Measurements from ENCODE around the gene CPLANE2.

CPLANE2 gene

GRCh38 chr1:16254263-16254928 is 17.4 kb upstream of the CPLANE2 start:
- no peak for TF ChIP-seq EGR1 (IDR thresholded peaks at IDR 0.05)
- no peak for TF ChIP-seq TCF12 (IDR thresholded peaks at IDR 0.05; ENCODE audit: low read depth)
- TF ChIP-seq MAX (IDR thresholded peaks at IDR 0.05) = no peak
- no peak for TF ChIP-seq TAF1 (IDR thresholded peaks at IDR 0.05; ENCODE audit: low read depth)
- TF ChIP-seq FOXM1 (IDR thresholded peaks at IDR 0.05; ENCODE audit: borderline replicate concordance, low read depth) = no peak
- TF ChIP-seq TEAD4 (IDR thresholded peaks at IDR 0.05) = no peak
- TF ChIP-seq CEBPB (IDR thresholded peaks at IDR 0.05) = no peak
- TF ChIP-seq REST (IDR thresholded peaks at IDR 0.05; ENCODE audit: low read depth) = no peak
- no peak for TF ChIP-seq CREB1 (IDR thresholded peaks at IDR 0.05; ENCODE audit: low read depth)
- TF ChIP-seq ZBTB7A (IDR thresholded peaks at IDR 0.05; ENCODE audit: low read depth) = no peak
- no peak for TF ChIP-seq YY1 (IDR thresholded peaks at IDR 0.05; ENCODE audit: low read depth)
- no peak for TF ChIP-seq EP300 (IDR thresholded peaks at IDR 0.05; ENCODE audit: borderline replicate concordance)
- TF ChIP-seq RAD21 (IDR thresholded peaks at IDR 0.05; ENCODE audit: low read depth) = no peak
- no peak for TF ChIP-seq USF1 (IDR thresholded peaks at IDR 0.05)
- no peak for TF ChIP-seq NFIC (IDR thresholded peaks at IDR 0.05)

GRCh38 chr1:16253332-16253922 is 16.4 kb upstream of the CPLANE2 start:
- TF ChIP-seq CREB1 (IDR thresholded peaks at IDR 0.05; ENCODE audit: low read depth) = no peak
- TF ChIP-seq RAD21 (IDR thresholded peaks at IDR 0.05; ENCODE audit: low read depth) = no peak
- TF ChIP-seq USF1 (IDR thresholded peaks at IDR 0.05) = no peak
- no peak for TF ChIP-seq REST (IDR thresholded peaks at IDR 0.05; ENCODE audit: low read depth)
- no peak for TF ChIP-seq YY1 (IDR thresholded peaks at IDR 0.05; ENCODE audit: low read depth)
- no peak for TF ChIP-seq TAF1 (IDR thresholded peaks at IDR 0.05; ENCODE audit: low read depth)
- TF ChIP-seq MAX (IDR thresholded peaks at IDR 0.05) = no peak
- no peak for TF ChIP-seq TCF12 (IDR thresholded peaks at IDR 0.05; ENCODE audit: low read depth)
- TF ChIP-seq ZBTB7A (IDR thresholded peaks at IDR 0.05; ENCODE audit: low read depth) = no peak
- no peak for TF ChIP-seq TEAD4 (IDR thresholded peaks at IDR 0.05)
- TF ChIP-seq CEBPB (IDR thresholded peaks at IDR 0.05) = no peak
- TF ChIP-seq EGR1 (IDR thresholded peaks at IDR 0.05) = no peak
- no peak for TF ChIP-seq FOXM1 (IDR thresholded peaks at IDR 0.05; ENCODE audit: borderline replicate concordance, low read depth)
- no peak for TF ChIP-seq EP300 (IDR thresholded peaks at IDR 0.05; ENCODE audit: borderline replicate concordance)
- no peak for TF ChIP-seq NFIC (IDR thresholded peaks at IDR 0.05)

GRCh38 chr1:16252912-16253311 is 15.9 kb upstream of the CPLANE2 start:
- no peak for TF ChIP-seq EGR1 (IDR thresholded peaks at IDR 0.05)
- TF ChIP-seq REST (IDR thresholded peaks at IDR 0.05; ENCODE audit: low read depth) = no peak
- no peak for TF ChIP-seq TEAD4 (IDR thresholded peaks at IDR 0.05)
- no peak for TF ChIP-seq FOXM1 (IDR thresholded peaks at IDR 0.05; ENCODE audit: borderline replicate concordance, low read depth)
- no peak for TF ChIP-seq EP300 (IDR thresholded peaks at IDR 0.05; ENCODE audit: borderline replicate concordance)
- no peak for TF ChIP-seq TCF12 (IDR thresholded peaks at IDR 0.05; ENCODE audit: low read depth)
- no peak for TF ChIP-seq ZBTB7A (IDR thresholded peaks at IDR 0.05; ENCODE audit: low read depth)
- TF ChIP-seq CEBPB (IDR thresholded peaks at IDR 0.05) = no peak
- TF ChIP-seq TAF1 (IDR thresholded peaks at IDR 0.05; ENCODE audit: low read depth) = no peak
- TF ChIP-seq CREB1 (IDR thresholded peaks at IDR 0.05; ENCODE audit: low read depth) = no peak
- no peak for TF ChIP-seq YY1 (IDR thresholded peaks at IDR 0.05; ENCODE audit: low read depth)
- no peak for TF ChIP-seq RAD21 (IDR thresholded peaks at IDR 0.05; ENCODE audit: low read depth)
- TF ChIP-seq NFIC (IDR thresholded peaks at IDR 0.05) = no peak
- TF ChIP-seq MAX (IDR thresholded peaks at IDR 0.05) = no peak
- TF ChIP-seq USF1 (IDR thresholded peaks at IDR 0.05) = no peak

Measured in Ishikawa (cell line).